Measurements from ENCODE around the gene RASGRF2. TPM values are rescaled to one million over a fixed set of nuclear protein-coding genes. Genes with fewer than 3 reads are reported as not detected.

RASGRF2 gene
- total RNA-seq (2022; extraction: Qiagen RNA extraction): 1.2 to 1.8 TPM (median 1.6 TPM) in 5 replicates

GRCh38 chr5:80959768-80960442 lies at the start of gene RASGRF2:
RASGRF2 (plus strand) TSS chr5:80960363; CDS start chr5:80960739, 376 bp downstream.

GRCh38 chr5:81233080-81233634 lies 273.0 kb downstream of the RASGRF2 start, which contains the start of gene CKMT2:
CKMT2 (plus strand) TSS chr5:81233322; CDS start chr5:81251133, 17,811 bp downstream.

Measured in A549 treated with Mapracorat at 1 μM for 4 hours (cell line).